Effector CD8-positive, alpha-beta T cell (primary cell): ENCODE data around the gene RNASE7.
A peak's percentile ranks its signal among the peaks of the same experiment; 100 is the strongest.
"Not testable (repeated sequence)": the region's sequence is repeated elsewhere in the genome, so short reads cannot be mapped to it uniquely, and the experiment has no call there.

ENCODE experiments used
- DNase-seq: peaks from one replicate; lab custom pipeline; 2025; lab: John Stamatoyannopoulos, UW

RNASE7 gene

DNA sequence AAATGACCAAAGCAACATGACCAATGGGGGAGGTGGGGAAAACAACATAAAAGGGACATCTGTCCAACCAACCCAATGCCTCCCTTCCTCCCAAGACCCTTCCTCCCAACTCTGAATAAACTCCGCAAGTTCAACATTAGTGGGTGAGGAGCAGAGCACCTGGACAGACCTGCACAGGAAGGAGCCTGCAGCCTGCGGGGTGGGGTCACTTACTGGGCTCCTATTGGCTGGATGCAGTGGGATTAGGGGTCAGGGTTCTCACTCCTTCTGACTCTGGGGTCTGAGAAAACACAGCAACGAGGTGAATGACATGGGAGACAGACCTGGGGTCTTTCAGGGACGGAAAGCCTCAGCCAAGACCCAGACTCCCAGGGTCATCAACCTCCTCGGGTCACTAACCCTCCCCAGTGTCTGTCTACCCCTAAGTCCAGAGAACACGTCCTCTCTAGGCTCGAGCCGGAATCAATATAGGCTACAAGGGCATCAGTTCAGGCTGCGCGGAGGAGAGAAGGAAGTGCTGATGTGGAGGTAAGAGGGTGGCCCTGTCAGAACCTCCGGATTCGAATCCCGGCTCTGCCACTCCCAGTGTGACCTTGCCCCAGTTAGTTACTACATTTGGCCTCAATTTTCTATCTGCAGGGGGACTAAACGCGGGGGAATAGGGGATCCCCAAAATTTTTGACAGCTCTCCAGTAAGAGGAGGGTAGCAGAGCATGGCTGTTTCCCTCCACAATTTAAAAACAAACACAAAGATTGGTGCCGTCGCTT is 18.2 kb upstream of the RNASE7 start:
- no peak for DNase-seq

DNA sequence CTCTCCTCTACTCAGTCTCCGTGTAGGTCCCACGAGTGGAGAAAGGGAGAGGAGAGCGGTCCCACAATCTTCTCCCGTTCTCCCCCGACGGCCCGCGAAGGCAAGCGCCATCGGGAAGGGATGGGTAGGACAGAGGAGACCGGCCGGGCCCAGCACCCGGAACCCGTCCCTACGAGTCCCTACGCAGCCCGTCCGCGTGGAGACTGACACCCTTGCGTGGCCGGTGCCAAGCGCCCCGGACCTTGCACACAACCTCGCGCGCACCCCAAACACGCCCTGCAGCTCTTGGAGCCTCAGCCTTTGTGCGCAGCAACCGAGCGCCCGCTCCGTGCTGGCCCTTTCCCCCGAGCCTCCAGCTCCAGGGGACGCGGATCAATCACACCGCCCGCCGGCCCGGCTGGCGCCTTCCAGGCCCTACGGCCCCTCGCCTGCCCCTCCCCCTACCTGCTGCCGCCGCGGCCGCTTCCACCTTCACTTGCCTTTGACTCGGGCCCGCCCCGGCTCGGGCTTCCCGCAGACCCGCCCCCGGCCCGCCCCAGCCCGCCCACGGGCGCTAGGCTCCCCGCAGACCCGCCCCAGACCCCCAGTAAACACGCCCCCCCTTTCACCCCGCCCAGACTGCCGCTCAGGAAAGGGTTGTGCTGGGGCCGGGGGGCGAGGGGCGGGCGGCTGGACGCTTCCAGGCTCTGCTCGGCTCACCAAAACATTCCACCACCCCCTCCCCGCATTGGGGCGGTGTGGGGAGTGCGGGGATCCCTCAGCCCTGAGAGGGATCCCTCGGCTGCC is 17.4 kb upstream of the RNASE7 start, which contains the start of gene NDRG2:
Gene NDRG2 (minus strand): TSS at position 477 of the 786 bp plus-strand sequence. CDS start 1,746 bp downstream, outside the sequence.
- peak; percentile 74 for DNase-seq

DNA sequence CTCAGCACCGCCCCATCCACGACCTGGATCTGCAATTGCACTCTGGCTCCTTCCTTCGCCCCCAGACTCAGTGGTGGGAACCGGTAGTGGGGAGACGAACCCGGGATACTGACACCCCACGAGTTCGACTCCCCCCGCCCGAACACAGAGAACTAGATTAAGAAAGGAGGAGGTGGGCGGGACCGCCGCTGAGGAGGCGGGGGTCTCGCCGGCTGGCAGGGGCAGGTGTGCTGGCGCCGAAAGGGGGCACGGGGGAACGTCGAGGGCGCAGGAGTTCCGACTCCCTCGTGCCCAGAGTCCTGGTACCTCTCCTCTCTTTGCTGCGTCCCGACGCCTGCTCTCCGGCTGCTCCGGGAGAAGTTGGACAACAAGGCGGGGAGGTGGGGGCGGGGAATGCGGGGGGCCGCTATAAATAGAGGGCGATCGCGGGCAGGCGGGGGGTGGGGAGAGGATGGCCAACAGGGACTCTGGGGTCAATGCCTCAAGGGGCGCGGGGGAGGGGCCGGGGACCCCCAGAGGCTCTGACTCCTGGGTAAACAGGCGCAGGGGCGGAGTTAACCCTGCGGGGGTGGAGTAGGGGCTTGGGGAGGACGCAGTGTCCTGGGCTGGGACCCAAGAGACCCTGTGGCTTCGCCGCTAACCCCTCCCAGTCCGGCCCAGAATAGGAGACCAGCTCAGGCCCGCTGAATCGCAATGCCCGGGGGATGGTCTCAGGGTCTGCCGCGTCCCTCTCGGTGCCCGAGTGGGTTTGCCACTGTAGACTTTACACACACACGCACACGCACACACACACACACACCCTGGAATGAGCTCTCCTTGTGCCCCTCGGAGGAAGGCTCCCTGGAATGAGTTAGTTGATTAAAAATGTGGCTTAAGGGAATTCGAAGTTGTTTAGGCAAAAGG is 16.5 kb upstream of the RNASE7 start:
- peak; percentile 23 for DNase-seq

DNA sequence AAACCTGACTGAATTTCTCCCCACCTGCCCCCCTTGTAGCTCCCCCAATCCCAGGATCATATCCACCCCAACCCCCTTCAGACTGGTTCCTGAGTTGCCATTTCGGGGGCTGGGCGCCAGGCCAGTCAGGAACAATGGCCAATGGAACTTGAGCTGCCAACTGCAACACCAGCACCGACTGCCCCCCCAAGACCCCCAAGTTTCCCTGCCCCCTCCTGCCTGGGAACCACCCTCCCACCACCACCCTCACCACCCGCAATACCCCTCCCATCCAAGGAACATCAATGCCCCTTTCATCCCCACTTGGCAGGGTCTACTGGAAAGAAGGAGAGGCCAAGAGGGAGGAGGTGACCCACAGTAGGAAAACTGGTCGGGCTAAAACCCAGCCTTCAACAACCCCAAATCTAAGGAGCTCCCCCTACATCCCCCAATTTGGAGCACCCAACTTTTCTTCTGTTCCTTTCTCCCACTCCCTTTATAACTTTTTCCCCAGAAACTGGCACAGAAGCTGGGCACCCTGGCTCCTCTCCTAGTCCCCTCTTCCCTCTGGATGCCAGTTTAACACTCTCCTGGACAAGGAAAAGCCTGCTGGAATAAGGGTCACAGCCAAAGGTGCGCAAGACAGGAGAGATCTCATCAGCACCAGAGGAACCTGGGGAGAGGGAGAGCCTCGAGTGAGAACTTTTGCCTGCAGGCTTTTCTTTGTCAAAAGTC is 15.7 kb upstream of the RNASE7 start:
- no peak for DNase-seq

DNA sequence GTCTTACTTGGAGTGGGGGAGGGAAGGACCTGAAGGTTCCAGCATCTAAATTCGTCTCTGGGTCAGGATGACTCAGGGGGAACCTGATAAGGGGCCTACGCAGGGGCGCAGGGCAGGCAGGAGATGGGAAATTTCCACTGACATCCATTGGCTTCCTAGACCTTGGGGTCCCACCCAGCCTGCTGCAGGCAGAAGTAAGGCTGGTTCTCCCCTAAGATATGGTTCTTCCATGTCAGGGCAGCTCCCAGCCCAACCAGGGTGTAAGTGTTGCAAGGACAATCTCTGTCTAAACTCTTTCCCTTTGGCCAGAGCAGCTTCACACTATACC is 15.2 kb upstream of the RNASE7 start:
- no peak for DNase-seq

DNA sequence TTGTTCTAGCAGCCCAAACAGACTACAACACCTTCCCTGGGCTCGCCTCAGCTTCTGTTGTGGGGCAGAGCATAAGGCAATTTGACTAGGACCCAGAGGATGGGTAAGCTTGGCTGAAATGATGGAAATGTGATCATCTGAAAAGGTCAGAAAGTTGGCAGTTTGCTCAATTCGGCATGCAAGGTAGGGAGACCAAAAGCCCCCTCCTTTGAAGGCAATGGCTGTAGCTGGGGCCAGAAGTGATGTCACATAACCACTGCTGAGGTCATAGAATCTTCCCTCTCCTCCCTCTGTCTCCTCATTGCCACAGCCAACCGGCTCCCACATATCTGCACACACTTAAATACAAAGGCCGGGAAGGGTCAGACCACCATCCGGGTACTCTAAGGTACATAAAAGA is 12.2 kb upstream of the RNASE7 start, which contains the start of gene TPPP2:
Gene TPPP2 (plus strand): TSS at position 301 of the 400 bp plus-strand sequence. CDS start 365 bp downstream, outside the sequence.
- no peak for DNase-seq

DNA sequence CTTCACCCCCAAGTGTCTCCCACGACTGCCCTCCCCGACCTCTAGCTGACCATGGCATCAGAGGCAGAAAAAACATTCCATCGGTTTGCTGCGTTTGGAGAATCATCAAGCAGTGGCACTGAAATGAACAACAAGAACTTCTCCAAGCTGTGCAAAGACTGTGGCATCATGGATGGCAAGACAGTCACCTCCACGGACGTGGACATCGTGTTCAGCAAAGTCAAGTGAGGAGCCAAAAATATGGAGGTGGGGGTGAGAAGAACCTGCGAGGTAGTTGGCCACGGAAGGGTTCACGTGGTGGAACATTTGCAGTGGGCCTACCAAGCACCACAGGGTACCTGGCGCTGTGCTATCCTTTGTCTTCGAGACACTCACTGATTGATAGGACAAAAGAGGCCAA is 11.6 kb upstream of the RNASE7 start:
- DNase-seq, result no peak

DNA sequence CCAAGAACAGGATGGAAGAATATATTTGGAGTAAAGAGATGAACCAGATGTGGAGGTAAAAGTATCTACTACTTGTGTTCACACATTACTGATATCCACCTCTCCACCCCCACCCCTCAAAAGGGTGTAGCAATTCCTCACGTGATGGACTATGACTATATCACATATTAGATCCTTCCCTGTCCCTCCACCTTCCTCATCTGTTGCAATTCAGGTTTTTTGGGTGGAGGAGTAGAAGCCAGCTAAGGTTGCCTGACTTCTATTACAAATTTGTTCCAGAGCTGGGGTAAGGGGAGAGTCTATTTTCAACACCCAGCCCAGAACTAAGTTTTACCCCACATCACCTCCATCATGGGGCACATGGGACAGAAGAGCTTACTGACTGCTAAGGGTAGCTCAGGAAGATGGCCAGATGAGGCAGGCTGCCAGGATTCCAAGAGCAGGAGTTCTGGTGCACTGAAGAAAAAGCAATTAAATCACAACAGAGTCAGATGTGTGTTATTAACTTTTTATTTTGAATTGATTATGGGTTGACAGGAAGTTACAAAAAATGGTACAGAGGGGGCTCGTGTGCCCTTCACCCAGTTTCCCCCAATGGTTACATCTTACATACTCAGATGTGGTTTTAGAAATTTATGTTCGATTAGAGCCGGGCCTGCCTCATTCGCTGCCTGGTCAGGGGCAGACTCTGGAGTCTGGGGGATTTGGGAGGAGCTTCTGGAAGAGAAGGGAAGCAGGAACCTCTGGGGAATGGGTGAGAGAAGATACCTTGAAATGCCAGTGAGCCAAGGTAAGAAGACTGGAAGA is 9.6 kb upstream of the RNASE7 start:
- DNase-seq, result no peak

DNA sequence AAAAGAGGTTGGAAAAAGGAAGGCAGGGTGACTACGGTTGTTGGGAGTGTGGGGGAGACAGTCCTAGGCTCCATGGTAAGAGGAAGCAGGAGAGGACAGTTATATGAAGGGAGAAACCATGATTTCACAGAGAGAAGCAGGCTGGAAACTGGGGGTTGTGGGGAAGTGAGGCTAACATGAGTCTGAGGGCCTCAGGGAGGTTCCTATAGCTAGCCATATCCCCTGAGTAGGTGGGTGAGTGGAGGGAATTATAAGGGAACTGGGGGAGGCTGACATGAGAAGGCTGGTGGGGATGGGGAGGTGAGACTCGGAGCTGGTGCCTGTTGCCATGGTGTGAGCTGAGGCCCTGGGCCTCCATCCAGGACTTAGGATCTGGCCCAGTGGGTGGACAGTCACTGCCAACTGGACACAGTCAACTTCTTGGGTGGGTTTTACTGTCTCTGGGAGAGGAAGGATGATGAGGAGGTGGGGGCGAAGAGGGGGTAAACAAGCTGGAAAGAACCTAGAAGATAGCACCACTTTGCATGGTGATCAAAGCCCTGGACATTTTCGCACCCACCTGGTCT is 8.9 kb upstream of the RNASE7 start:
- DNase-seq, result no peak

DNA sequence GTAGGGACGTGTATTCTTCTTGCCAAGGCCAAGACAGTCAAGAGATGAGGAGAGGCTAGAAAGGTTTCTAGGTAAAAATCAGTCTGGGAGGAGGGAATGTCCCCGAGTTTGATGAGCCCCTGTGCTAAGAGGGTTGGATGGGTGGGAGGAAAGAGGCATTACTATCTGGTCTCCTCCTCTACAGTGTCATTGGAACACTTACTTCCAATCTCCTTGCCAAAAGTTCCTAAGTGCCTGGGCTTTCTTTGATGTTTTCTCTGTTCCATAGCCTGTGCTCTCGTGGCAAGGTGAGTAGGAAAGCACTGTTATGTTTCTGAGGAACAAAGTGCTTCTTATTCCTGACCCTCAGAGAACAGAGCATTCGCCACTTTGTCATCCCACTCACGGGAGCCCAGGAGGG is 7.5 kb upstream of the RNASE7 start, which contains the start of gene RNASE13:
Gene RNASE13 (minus strand): TSS at position 101 of the 400 bp plus-strand sequence. CDS start 519 bp downstream, outside the sequence.
- no peak for DNase-seq

DNA sequence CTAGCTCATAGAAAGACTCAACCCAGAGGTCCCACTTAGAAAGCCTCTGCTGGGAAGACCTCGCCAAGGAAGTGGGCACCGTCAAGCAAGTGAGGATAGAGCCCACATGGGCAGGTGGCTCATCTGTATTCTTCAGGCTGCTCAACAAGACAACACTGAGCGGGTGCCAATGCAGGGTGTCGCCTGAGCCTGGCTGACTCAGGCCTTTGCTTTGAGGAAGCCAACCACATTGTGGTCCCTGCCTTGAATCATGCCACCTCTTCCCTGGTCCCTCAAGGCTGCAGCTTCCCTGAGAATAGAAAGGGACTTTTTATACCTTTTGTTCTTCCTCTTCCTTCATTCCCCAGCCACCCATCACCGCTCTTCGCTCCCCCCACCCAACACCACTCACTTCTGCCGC is 5.4 kb upstream of the RNASE7 start:
- DNase-seq, result no peak

DNA sequence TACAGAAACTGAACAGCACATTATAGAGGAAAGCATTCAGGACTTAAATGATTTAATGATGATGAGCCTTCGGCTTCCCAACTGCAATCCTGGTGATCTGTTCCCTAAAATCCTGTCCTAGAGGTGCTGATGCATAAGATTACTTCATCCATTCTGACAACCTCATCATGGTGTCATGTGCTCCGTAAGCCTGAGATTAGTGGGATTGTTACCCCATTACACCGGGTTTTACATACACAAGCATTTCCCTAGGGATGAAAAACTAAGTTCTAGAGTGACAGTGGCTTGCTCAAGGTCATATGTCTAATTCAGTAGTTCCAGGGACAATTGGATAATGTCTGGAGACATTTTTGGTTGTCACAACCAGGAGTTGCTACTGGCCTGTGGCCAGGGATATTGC is 5.0 kb upstream of the RNASE7 start:
- no peak for DNase-seq

DNA sequence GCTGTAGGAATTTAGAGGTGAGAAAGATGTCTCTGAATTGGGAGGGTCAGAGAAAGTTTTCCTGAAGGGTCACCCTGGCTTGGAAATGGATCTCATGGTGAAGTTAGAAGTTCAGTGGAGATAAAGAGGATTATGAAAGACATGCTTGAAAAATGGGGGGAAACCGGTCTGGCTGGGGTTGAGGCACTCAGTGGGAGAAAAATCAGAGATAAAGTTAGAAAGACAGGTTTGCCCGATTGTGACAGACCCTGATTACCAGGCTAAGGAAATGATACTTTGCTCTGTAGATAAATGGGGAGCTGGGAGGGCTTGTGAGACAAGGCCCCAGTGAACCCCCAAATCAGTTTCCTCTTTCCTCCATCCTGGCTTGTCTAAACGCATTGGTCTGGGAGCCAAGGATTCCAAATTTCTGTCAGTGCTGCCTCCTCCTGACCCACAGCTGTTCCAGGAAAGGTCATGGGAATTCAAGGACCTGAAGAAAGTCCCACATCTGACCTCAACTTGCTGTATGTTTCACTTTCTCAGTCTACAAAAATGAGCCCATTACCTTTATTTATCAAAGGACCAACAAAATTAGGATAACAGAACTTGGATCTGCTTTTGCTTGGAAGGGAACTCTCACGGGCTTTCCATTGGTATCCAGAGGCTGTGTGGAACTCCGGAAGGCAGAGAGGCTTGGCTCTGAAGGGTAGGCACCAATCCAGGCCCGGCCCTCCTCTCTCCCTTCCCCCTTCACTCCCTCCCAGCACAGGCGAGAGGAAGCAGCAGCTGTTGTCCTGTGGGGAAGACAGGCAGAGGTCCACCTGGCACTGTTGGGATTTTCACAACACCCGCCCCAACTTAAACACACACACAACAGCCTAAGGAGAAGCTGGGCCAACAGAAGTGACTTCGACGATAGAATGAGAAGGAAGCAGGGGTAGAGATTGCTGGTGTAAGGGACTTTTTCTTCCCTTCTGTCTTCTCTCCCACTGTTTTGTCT is 3.4 kb upstream of the RNASE7 start:
- DNase-seq, result no peak

DNA sequence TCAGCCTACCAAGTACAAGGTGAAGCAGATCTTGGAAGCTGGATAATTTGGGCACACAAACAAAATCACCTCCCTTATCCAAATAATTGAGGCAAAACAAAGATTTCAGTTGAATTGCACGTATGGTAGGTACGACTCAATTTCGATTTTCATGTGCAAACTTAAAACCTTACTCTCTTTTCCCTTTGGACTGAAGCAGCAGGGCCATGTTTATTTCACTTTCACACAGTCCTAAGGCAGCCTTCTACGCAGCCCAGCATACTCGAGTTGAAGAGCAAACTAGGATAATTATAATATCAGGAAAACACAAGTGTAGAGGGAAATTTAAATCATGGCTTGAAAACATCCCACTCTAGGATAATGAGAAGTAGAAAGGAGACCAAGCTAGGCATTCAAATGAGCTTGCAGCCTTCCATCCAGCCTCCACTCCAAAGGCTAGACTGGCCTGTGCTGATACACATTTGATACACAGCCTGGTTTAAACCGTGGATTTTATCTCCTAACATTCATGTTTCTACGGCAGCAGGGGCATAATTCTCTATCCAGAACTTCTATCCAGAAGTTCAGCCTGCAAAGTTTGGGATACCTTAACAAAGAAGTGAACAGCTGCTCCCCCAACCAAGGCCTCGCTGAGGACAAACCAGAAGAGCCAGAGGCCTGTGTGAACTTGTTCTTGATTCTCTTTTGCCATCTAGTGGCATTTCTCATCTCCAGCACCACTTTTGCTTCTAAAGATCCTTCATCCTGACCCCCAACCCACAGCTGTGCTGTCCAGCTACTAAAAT is 2.4 kb upstream of the RNASE7 start:
- DNase-seq, result peak; percentile 4

DNA sequence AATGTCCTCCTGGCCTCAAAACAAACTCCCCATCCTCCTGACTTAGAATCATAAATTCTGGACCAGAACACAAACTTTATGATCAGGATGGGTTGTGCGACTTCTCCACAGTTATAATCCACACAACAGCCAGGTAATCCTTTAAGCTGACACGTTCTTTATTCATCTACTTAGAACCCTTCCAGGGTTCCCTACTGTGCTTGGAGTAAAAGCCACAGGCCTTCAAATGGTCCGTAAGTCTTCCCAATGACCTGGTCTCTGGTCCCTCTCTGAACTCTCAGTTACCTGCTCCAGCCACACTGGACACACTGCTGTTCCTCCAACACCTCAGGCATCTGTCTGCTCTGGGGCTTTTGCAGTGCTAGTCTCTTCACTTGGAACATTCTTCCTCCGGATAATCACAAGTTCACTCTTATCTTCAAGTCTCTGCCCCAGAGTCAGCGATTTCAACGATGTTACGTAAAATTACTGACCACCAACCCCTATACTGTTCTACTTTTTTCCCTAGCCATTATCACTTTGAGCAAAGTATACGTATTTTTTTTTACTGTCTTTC is 1.7 kb upstream of the RNASE7 start:
- DNase-seq, result no peak

DNA sequence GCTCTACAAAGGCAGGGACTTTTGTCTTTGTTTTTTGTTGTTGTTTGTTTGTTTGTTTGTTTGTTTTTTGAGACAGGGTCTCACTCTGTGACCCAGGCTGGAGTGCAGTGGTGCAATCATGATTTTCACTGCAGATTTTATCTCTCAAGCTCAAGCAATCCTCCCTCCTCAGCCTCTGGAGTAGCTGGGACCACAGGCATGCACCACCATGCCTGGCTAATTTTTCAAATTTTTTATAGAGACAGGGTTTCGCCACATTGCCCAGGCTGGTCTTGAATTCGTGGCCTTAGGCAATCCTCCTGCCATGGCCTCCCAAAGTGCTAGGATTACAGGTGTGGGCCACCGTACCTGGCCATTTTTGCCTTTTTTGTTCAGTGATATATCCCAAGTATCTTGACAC is 1.2 kb upstream of the RNASE7 start:
- not testable (repeated sequence) for DNase-seq

DNA sequence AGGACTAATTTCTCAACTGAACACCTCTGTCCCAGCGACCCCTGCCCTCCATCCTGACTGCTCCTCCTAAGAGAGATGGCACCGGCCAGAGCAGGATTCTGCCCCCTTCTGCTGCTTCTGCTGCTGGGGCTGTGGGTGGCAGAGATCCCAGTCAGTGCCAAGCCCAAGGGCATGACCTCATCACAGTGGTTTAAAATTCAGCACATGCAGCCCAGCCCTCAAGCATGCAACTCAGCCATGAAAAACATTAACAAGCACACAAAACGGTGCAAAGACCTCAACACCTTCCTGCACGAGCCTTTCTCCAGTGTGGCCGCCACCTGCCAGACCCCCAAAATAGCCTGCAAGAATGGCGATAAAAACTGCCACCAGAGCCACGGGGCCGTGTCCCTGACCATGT is 756 bp downstream of the RNASE7 start:
- no peak for DNase-seq
